GM19238 (cell line): Measurements from ENCODE around the gene MTCL3.

Experiments used
- DNase-seq: peaks from one replicate; pipeline ENCODE4 v3.0.0; 2011; ENCODE audit warnings: low spot score; ENCODE audit not compliant: insufficient read length

The MTCL3 gene

GRCh38 chr6:127518710-127519468, at the start of gene MTCL3:
MTCL3 (minus strand) TSS chr6:127519335.
- no peak for DNase-seq

- no peak for DNase-seq
These were observed 48.3 kb upstream of the MTCL3 start for GRCh38 chr6:127567476-127567875.

GRCh38 chr6:127566651-127567050, 47.5 kb upstream of the MTCL3 start:
- DNase-seq, result no peak

- DNase-seq, result no peak
These were observed 47.0 kb upstream of the MTCL3 start for GRCh38 chr6:127566119-127566518.

- DNase-seq, result no peak
These were observed 45.6 kb upstream of the MTCL3 start for GRCh38 chr6:127564761-127565160.

GRCh38 chr6:127561660-127562059, 42.5 kb upstream of the MTCL3 start:
- DNase-seq, result no peak

GRCh38 chr6:127554435-127555006, 35.4 kb upstream of the MTCL3 start:
- DNase-seq, result no peak

- no peak for DNase-seq
These were observed 31.3 kb upstream of the MTCL3 start for GRCh38 chr6:127550403-127550802.

GRCh38 chr6:127547904-127548649, 28.9 kb upstream of the MTCL3 start:
- no peak for DNase-seq

- DNase-seq, result no peak
These were observed 28.1 kb upstream of the MTCL3 start for GRCh38 chr6:127547215-127547614.

GRCh38 chr6:127539272-127539671, 20.1 kb upstream of the MTCL3 start:
- no peak for DNase-seq

GRCh38 chr6:127538750-127539264, 19.7 kb upstream of the MTCL3 start:
- DNase-seq, result no peak

- no peak for DNase-seq
These were observed 14.6 kb upstream of the MTCL3 start for GRCh38 chr6:127533736-127534135.

GRCh38 chr6:127533011-127533410, 13.9 kb upstream of the MTCL3 start:
- no peak for DNase-seq

GRCh38 chr6:127522714-127523113, 3.6 kb upstream of the MTCL3 start:
- no peak for DNase-seq

GRCh38 chr6:127520066-127520465, 931 bp upstream of the MTCL3 start:
- no peak for DNase-seq

GRCh38 chr6:127519469-127519785, 292 bp upstream of the MTCL3 start:
- DNase-seq, result no peak

GRCh38 chr6:127518191-127518709, 885 bp downstream of the MTCL3 start:
- DNase-seq, result no peak

- DNase-seq, result no peak
These were observed 1.4 kb downstream of the MTCL3 start for GRCh38 chr6:127517693-127518092.

- DNase-seq, result peak; percentile 35
These were observed 2.4 kb downstream of the MTCL3 start for GRCh38 chr6:127516662-127517273.

- peak; percentile 59 for DNase-seq
These were observed 3.1 kb downstream of the MTCL3 start for GRCh38 chr6:127515794-127516661.
